K562 (cell line): Measurements from ENCODE around the gene AP4S1.

ENCODE experiments used
- NFYB ChIP-seq: IDR thresholded peaks from 2 replicates; pipeline ENCODE4 v1.6.1; 2011; ENCODE audit warnings: mild to moderate bottlenecking, moderate library complexity; ENCODE audit not compliant: insufficient read length; ENCODE audit errors: extremely low read depth
- NR1H2 ChIP-seq: sonication (generic); formaldehyde crosslinking; IDR thresholded peaks from 2 replicates; pipeline ENCODE4 v1.4.0; 2020; ENCODE audit warnings: mild to moderate bottlenecking, missing genetic modification reagents

DNA sequence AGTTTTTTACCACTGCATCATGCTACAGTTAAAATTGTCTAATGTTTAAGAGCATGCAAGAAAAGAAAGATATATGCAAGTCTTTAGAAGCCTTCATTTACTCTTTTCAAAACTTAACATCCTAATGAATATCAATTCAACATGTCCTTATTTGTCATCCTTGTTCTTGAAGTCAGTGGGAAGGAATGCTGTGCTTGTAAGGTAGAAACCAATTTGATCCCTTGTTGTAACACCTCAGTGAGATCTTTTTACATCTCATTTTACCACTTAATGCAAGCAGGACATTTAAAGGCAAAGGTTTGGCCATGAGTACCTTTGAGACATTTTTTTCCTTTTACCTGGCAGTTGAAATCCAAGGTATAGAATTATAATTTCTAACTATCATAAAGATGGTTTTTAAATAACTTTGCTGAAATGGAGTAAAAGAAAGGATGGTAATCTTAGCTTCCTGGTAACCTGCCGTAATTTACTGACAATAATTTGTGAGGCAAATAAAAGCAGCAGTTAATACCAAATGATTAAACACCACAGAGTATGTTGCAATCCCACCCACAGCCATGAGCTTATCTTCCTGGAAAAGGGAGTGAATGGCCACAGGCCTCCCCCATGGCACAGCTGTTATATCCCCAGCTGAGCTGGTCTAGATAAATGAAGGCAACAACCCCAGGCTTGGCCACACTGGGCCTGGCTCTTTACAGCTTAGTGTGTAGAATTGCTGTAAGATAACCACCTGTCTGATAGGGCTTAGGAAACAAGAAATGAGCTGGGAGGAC is 33.9 kb downstream of the AP4S1 start:
- TF ChIP-seq NFYB (no peak), NR1H2 (CRISPR knock-in tag) (no peak)
